Choroid plexus epithelial cell (primary cell): ENCODE measurements around the gene PACSIN3.

ENCODE experiments used
- DNase-seq: peaks from one replicate; pipeline ENCODE4 v3.0.0-alpha.2; 2010; ENCODE audit warnings: low read depth
- H3K4me3 ChIP-seq: 2 replicates; pipeline ENCODE4 v1.5.1; 2011; ENCODE audit warnings: low read depth, mild to moderate bottlenecking, control low read depth, low read length, moderate library complexity
- TF ChIP-seq, protein P1 (sequence below): conservative IDR thresholded peaks from 2 replicates; pipeline ENCODE4 v1.5.1; 2011; ENCODE audit warnings: low read depth, mild to moderate bottlenecking, control low read depth, inconsistent platforms, low read length, moderate library complexity

The PACSIN3 gene

DNA sequence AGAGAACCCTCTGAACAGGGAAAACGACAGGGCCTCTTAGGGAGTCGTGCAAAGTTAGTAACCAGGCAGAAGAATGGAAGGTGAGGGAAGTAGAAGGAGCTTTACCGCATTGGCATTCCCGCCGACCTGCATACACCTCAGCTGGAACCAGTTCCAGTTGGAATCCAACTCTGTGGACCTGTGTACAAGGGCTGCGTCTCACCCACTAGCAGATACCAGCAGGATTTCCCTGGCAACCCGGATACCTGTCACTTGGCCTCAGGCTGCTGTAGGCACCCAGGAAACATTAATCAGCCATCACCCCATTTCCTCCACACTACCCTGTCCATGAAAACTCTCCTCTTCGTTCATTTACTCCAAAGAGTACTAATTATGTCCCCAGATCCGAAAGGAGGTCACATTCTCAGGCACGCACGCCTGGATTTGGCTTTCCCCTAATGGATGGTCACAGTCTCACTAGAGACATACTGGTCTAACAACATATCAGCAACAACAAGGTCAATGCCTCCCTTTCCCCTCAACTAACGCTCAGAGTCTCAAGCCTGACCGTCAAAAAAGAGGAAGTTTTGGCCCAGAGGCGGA is 10.4 kb downstream of the PACSIN3 start:
- H3K4me3 ChIP-seq: peak overlapping the region; percentile 97
- peak; percentile 10 for DNase-seq
- TF ChIP-seq, protein P1, sequence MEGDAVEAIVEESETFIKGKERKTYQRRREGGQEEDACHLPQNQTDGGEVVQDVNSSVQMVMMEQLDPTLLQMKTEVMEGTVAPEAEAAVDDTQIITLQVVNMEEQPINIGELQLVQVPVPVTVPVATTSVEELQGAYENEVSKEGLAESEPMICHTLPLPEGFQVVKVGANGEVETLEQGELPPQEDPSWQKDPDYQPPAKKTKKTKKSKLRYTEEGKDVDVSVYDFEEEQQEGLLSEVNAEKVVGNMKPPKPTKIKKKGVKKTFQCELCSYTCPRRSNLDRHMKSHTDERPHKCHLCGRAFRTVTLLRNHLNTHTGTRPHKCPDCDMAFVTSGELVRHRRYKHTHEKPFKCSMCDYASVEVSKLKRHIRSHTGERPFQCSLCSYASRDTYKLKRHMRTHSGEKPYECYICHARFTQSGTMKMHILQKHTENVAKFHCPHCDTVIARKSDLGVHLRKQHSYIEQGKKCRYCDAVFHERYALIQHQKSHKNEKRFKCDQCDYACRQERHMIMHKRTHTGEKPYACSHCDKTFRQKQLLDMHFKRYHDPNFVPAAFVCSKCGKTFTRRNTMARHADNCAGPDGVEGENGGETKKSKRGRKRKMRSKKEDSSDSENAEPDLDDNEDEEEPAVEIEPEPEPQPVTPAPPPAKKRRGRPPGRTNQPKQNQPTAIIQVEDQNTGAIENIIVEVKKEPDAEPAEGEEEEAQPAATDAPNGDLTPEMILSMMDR: no peak

DNA sequence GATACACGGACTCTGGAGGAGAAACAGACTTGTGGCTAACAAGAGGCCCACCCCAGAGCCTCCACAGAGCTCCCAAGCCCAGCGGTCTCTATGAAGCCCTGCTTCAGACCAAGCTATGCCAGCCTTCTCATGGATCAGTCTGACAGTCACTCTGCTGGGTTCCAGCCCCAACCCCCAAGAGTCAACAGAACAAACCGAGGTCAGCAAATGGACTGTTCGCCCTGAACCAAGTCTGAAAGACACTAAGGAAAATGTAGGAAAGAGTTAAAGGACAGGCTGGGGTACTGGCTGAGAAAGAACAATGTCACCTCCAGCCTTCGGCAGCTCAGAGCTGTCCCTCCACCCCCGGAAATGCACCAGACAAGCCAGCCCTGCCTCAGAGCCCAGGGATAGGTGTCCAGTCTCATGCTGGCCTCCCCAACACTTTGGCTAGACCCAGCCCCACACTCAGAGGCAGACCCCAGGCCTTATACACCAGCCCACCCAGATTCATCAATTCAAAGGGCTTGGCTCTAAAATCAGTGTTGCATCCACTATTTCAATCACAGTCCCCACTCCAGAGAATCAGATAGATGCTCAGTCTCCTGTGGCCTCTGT is 13.4 kb downstream of the PACSIN3 start:
- no peak for DNase-seq
- H3K4me3 ChIP-seq: no peak overlapping the region
- TF ChIP-seq, protein P1: no peak

DNA sequence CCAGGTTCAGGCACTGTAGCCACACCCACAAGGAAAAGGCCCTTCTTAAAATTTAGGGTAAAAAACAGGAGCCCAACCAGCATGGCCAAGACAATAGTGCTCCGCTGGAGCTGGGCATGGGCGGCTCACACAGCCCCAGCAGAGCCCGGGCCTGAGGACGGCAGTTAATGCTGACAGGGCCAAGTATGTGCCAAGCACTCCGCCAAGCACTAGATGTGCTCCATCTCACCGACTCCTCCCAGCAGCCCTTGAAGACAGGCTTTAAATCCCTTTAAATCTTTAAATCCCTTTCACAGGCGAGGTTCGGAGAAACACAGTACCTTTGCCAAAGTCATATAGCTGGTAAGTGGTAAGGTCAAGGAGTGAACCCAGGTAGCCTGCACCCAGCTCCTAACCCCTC is 14.4 kb downstream of the PACSIN3 start:
- H3K4me3 ChIP-seq: no peak overlapping the region
- TF ChIP-seq, protein P1: no peak
- DNase-seq: no peak

DNA sequence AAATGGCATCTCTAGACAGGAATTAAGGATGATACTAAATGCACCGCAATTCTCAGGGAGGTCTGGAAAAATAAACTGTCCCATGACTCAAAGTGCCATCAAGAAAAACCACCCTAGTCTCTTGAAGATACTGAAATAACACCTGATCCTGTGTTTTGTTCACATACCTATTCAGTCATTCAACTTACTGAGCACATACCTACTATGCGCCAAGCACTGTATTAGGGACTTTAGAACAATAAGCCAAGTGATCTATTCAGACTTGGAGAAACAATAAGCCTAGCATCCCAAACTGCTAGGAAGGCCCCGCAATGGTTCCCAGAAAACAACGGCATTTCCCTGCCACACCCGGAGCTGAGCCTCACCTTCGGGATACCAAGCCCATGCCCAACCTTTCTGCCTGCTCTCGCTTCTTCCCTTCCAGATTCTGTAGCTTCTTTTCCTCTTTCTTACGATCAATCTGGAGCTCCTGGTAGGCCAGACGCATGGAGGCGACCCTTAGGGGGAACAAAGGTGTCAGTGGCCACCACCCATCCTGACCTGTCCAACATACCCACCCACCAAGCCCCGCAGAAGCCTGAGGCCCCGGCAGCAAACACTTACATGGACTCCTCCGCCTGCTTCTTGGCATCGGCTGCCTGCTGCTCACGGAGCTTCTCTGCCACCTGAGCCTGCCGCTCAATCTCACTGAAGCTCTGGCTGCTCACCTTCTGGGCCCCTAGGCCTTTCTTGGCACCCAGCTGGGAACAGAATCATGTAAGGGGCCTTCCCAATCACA is 15.0 kb downstream of the PACSIN3 start:
- H3K4me3 ChIP-seq: no peak overlapping the region
- TF ChIP-seq, protein P1: no peak
- no peak for DNase-seq

DNA sequence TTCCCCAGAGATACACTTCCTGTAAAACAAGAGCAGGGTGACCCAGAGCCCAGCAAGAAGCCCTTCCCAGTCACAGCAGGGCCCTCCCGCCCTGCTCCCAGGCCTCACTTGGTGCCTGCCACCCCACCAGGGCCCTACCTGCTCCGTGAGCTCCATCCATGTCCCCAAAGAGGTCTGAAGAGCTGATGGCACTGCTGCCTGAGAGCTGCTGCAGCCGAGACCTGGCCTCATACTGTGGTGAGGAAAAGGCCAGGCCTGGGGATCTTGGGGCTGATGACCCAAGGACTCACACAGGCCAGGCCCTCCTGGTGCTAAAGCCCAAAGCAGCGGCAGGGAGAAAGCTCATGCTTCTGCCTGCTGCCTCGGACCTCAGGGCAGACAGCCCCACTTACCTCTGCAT is 19.9 kb downstream of the PACSIN3 start:
- no peak for DNase-seq
- no peak overlapping the region for H3K4me3 ChIP-seq
- TF ChIP-seq, protein P1: no peak

DNA sequence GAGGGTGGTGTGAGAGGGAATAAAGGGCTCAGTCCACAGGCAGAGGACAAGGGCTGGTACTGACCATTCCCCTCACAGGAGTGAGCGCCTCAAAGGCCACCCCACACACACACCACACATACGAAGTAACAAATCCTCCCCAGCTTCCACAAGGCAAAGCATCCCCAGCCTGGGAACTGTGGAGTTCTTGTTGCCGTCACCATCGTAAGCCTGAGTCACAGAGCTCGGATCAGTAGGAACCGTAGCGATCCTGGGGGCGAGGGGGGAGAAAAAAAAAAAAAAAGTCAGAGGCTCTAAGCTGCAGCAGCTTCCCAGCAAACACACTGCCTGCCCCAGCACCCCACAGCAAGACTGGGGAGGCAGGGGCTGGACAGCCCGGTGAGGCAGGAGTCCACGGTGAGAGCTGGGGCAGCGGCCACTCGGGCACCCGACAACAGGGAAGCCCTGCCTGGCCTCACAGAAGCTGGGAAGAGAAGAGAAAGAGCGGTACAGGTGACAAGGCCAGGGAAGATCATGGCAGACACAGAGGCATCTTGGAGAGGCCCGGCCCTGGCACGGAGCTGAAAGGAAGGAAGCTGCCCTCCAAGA is 20.9 kb downstream of the PACSIN3 start:
- no peak overlapping the region for H3K4me3 ChIP-seq
- no peak for DNase-seq
- TF ChIP-seq, protein P1: no peak
